SK-N-MC (cell line): Measurements from ENCODE around the gene ZCCHC14.

ENCODE experiments used
- EZH2 ChIP-seq: fragments of 200-600 bp; sonication (generic); IDR thresholded peaks from one replicate; pipeline ENCODE4 v1.6.1; 2017; ENCODE audit warnings: antibody characterized with exemption
- FOXP2 ChIP-seq: optimal IDR thresholded peaks from 2 replicates; pipeline ENCODE3; 2011; ENCODE audit warnings: mild to moderate bottlenecking, moderate library complexity; ENCODE audit not compliant: insufficient read depth; ENCODE audit errors: extremely low read length, control extremely low read depth
- POLR2AphosphoS5 ChIP-seq: IDR thresholded peaks from 2 replicates; pipeline ENCODE4 v1.6.1; 2012; ENCODE audit warnings: mild to moderate bottlenecking, low read depth, low read length, borderline replicate concordance

GRCh38 chr16:87418644-87419043 is 74.2 kb downstream of the ZCCHC14 start:
- no peak for TF ChIP-seq POLR2AphosphoS5
- no peak for TF ChIP-seq EZH2
- TF ChIP-seq FOXP2: no peak
